ENCODE data around the gene NKX2-4. TPM values are rescaled to one million over a fixed set of nuclear protein-coding genes. Genes with fewer than 3 reads are reported as not detected.

Gene NKX2-4
- total RNA-seq, 1 donor from 2014 or later: not detected

DNA sequence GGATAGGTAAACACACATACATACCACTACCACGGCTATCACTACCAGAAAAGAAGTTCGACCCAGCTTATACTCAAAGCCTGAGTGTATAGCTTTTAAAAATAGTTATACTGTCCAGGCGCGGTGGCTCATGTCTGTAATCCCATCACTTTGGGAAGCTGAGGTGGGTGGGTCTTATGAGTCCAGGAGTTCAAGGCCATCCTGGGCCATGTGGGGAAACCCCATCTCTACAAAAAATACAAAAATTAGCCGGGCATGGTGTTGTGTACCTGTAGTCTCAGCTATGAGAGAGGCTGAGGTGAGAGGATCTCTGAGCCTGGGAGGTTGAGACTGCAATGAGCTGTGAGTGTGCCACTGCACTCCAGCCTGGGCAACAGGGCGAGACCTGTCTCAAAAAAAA, 32.9 kb downstream of the NKX2-4 start:
- no peak for DNase-seq (ENCODE audit: low spot score)

DNA sequence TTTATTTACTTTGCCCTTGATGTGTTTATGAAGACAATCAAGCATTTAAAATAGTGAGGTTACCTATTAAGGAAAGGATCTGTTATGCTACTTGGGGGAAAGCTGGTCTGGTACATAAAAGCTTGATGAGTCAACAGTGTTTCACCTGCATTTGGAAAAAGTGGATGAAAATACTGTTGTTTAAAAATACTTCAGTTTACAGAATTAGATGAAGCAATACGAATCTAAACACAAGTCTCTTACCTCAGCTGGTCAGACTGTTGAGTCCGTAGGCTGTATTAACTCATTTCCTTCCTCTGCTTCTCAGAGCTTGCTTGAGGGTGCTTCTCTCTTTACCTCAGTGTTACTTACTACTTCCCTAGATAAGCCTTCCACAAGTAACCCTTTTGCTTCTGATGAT, 36.1 kb downstream of the NKX2-4 start:
- DNase-seq (ENCODE audit: low spot score): no peak

DNA sequence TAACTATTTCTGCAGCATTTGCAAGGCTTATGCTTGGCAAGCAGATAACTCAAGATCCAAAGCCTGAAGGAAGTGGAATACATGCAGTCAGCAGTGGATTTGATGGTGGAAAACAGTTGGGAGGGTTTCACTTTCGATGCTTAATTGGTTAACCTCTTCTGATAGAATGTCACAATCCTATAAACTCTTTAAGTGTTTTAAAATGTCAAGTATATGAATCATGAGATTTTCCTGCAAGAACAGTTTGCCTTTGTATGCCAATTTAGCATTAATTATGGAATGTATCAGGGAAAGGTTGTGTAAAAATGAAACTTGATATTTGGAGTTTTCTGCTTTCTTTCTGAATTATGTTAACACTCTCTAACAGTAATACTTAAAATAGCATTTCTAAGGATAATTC, 36.6 kb downstream of the NKX2-4 start:
- no peak for DNase-seq (ENCODE audit: low spot score)

DNA sequence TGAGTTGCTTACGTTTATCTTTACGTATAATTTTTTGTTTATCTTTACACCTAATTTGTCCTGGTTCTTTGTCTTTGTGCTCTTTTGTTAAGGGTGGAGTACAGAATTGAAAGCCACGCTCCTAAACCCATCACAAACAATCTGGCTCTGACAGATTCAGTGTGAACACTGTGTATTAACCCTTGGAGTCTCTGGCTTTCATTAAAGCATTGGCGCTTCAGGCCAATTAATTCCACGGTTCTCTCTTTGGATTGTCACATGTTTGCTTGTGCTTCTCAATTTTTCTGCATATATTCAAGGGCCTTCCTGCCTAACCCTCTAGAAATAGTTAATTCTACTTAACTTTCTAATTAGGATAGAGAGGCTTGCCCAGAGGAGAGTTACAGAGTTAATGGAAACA, 38.6 kb downstream of the NKX2-4 start:
- no peak for DNase-seq (ENCODE audit: low spot score)

DNA sequence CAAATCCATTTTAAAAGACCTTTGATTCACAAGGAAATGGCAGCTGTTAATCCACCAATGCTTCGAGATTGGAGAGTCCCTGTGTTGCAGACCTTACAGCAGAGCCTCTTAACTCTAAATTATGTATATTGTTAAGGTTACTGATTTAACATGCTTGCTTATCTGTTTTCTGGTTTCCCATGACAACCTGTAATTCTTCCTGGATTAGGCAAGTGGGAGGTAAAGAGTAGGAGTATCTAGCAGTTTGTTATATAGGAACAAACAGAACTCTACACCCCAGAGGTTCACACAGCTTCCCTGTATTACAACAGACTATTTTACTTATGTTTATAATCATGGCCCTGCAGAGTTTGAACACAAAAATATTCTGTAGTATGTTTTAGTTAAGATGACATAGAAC, 39.5 kb downstream of the NKX2-4 start:
- DNase-seq (ENCODE audit: low spot score): no peak

DNA sequence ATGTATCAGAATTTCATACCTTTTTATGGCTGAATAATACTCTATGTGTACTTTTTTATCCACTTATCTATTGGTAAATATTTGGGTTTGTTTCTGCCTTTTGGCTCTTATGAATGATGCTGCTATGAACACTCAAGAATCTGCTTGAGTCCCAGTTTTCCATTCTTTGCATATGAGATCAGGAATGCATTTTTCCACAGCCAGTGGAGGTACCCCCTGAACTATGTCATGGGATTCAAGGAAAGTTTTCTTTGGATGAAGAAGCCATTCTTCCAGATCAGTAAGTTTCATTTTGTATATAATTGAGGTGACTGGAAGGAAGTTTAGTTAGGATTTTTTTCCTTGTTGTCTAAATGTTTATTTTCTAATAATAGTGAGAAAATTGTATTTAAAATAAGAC, 40.9 kb downstream of the NKX2-4 start:
- no peak for DNase-seq (ENCODE audit: low spot score)

DNA sequence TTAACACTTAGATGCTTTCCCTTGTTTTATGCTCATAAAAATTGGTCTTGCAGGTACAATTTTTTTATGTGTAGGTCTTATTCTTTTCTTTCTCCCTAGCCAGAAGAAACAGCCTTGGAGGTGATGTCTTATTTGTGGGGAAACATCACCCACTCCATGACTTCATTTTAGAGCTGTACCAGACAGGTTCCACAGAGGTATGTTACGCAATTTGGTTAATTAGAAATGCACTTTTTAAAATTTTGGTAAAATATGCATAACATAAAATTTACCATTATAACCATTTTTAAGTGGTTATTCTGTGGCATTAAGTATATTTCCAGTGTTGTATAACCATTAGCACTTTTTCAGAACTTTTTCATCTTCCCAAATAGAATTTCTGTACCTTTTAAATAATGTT, 41.3 kb downstream of the NKX2-4 start:
- no peak for DNase-seq (ENCODE audit: low spot score)

DNA sequence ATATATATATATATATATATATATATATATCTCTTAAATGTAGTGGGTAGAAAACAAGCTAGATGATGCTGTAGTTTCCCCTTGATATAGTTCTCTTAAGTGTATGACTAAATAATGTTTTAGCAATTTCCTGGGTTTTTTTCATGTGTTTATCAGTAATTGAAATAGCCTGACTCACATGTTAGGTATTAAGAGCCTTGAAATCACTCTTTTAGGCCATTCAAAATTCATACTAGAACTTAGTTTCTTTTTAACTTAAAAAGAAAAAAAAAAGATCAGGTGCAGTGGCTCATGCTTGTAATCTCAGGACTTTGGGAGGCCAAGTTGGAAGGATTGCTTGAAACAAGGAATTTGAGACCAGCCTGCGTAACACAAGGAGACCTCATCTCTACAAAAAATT, 44.1 kb downstream of the NKX2-4 start:
- DNase-seq (ENCODE audit: low spot score): no peak

DNA sequence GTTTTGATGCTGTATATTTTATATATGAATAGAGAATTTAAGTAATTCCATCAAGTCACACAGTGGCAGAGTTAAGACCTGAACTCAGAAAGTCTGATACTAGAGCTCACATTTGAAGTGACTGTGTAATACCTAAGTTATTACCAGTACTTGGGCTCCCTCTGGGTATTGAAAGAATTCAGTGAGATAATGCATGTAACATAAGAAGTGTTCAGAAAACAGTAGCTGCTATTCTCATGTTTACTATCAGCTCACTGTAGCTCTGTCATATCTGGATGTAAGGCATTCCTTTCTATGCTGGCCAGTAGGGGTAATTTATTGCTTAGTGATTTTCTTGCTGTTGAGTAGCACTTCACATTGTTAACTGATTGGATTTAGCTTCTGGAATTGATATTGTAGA, 44.6 kb downstream of the NKX2-4 start:
- no peak for DNase-seq (ENCODE audit: low spot score)

Other genes starting within 250 kb of the NKX2-4 start
- gene XRN2, start 94.2 kb downstream of the NKX2-4 start, total RNA-seq: 55.1 TPM
- not detected for gene NKX2-2, start 116.5 kb upstream of the NKX2-4 start, total RNA-seq